HEK293 (cell line): ENCODE measurements around the gene GOLGA3.
A peak's percentile ranks its signal among the peaks of the same experiment; 100 is the strongest.

Experiments used
- CTCF ChIA-PET: fragments of 350-600 bp; formaldehyde crosslinking; extraction: SDS; loops from one replicate; lab custom pipeline; 2021; ENCODE audit warnings: antibody characterized with exemption; lab: Yijun Ruan, JAX
- POLR2A ChIA-PET: fragments of 300-600 bp; formaldehyde crosslinking; extraction: SDS; loops from one replicate; lab custom pipeline; 2020; ENCODE audit warnings: antibody characterized with exemption, inconsistent platforms; lab: Yijun Ruan, JAX
- H3K27ac ChIP-seq: fragments of 200-500 bp; sonication (Bioruptor generic); 2 replicates; pipeline ENCODE4 v1.5.1; 2014; ENCODE audit warnings: low read depth, low read length, control low read depth, inconsistent platforms; ENCODE audit errors: extremely low read depth
- H3K36me3 ChIP-seq, 2 experiments: fragments of 200-500 bp in 1 of 2; sonication (Bioruptor generic) in 1 of 2; 1 replicate in 1 of 2; 2 replicates in 1 of 2; pipeline ENCODE4 v1.5.1; 2014 to 2017; ENCODE audit warnings: inconsistent platforms in 2 of 2, low read length in 2 of 2; ENCODE audit not compliant: control insufficient read depth in 2 of 2, insufficient read depth in 1 of 2
- H3K4me1 ChIP-seq: fragments of 200-500 bp; sonication (Bioruptor generic); 2 replicates; pipeline ENCODE4 v1.5.1; 2014; ENCODE audit warnings: mild to moderate bottlenecking, low read length, inconsistent platforms; ENCODE audit not compliant: control insufficient read depth, insufficient read depth
- H3K4me3 ChIP-seq: 2 replicates; pipeline ENCODE4 v1.5.1; 2011; ENCODE audit warnings: low read depth, mild to moderate bottlenecking, control low read depth, low read length, moderate library complexity
- H3K9me3 ChIP-seq: fragments of 200-500 bp; sonication (Bioruptor generic); 2 replicates; pipeline ENCODE4 v1.5.1; 2014; ENCODE audit warnings: low read depth, low read length, inconsistent platforms; ENCODE audit not compliant: control insufficient read depth, insufficient read depth
- AEBP2 ChIP-seq: fragments of 450-650 bp; formaldehyde crosslinking; IDR thresholded peaks from 2 replicates; pipeline ENCODE4 v1.5.1; 2016; ENCODE audit warnings: missing biosample characterization, missing genetic modification characterization, borderline replicate concordance
- BCL11B ChIP-seq: fragments of 450-650 bp; formaldehyde crosslinking; IDR thresholded peaks from 2 replicates; pipeline ENCODE4 v1.5.1; 2016; ENCODE audit warnings: low read depth, missing biosample characterization, missing genetic modification characterization
- EGR2 ChIP-seq: fragments of 450-650 bp; formaldehyde crosslinking; IDR thresholded peaks from 2 replicates; pipeline ENCODE4 v1.5.1; 2016; ENCODE audit warnings: low read depth, missing biosample characterization, missing genetic modification characterization
- GLI4 ChIP-seq: fragments of 450-650 bp; formaldehyde crosslinking; IDR thresholded peaks from 2 replicates; pipeline ENCODE4 v1.5.1; 2016; ENCODE audit warnings: missing biosample characterization, missing genetic modification characterization
- GLIS1 ChIP-seq: fragments of 450-650 bp; formaldehyde crosslinking; IDR thresholded peaks from 2 replicates; pipeline ENCODE4 v1.5.1; 2016; ENCODE audit warnings: missing biosample characterization, missing genetic modification characterization
- KLF8 ChIP-seq: fragments of 450-650 bp; formaldehyde crosslinking; IDR thresholded peaks from 2 replicates; pipeline ENCODE4 v1.5.1; 2016; ENCODE audit warnings: missing biosample characterization, missing genetic modification characterization
- PRDM1 ChIP-seq: fragments of 450-650 bp; formaldehyde crosslinking; IDR thresholded peaks from 2 replicates; pipeline ENCODE4; 2016; ENCODE audit warnings: missing biosample characterization, missing genetic modification characterization
- PRDM10 ChIP-seq: fragments of 450-650 bp; formaldehyde crosslinking; IDR thresholded peaks from 2 replicates; pipeline ENCODE4 v1.5.1; 2016; ENCODE audit warnings: missing biosample characterization, missing genetic modification characterization
- SCRT1 ChIP-seq: fragments of 450-650 bp; formaldehyde crosslinking; IDR thresholded peaks from 2 replicates; pipeline ENCODE4 v1.5.1; 2016; ENCODE audit warnings: missing biosample characterization, missing genetic modification characterization, borderline replicate concordance
- SP2 ChIP-seq: fragments of 450-650 bp; formaldehyde crosslinking; IDR thresholded peaks from 2 replicates; pipeline ENCODE4 v1.5.1; 2016; ENCODE audit warnings: missing biosample characterization, missing genetic modification characterization
- ZBTB26 ChIP-seq: fragments of 450-650 bp; formaldehyde crosslinking; optimal IDR thresholded peaks from 2 replicates; pipeline ENCODE3; 2016; ENCODE audit warnings: missing biosample characterization, mild to moderate bottlenecking, missing genetic modification characterization
- ZFP41 ChIP-seq: fragments of 450-650 bp; formaldehyde crosslinking; IDR thresholded peaks from 2 replicates; pipeline ENCODE4 v1.5.1; 2016; ENCODE audit warnings: missing biosample characterization, missing genetic modification characterization, borderline replicate concordance
- ZIC2 ChIP-seq: fragments of 450-650 bp; formaldehyde crosslinking; IDR thresholded peaks from 2 replicates; pipeline ENCODE4 v1.5.1; 2016; ENCODE audit warnings: missing biosample characterization, missing genetic modification characterization
- ZNF146 ChIP-seq: fragments of 450-650 bp; formaldehyde crosslinking; IDR thresholded peaks from 2 replicates; pipeline ENCODE4 v1.5.1; 2016; ENCODE audit warnings: missing biosample characterization, missing genetic modification characterization
- ZNF169 ChIP-seq: fragments of 450-650 bp; formaldehyde crosslinking; IDR thresholded peaks from 2 replicates; pipeline ENCODE4 v1.5.1; 2016; ENCODE audit warnings: missing biosample characterization, missing genetic modification characterization
- ZNF23 ChIP-seq: fragments of 450-650 bp; formaldehyde crosslinking; IDR thresholded peaks from 2 replicates; pipeline ENCODE4 v1.5.1; 2016; ENCODE audit warnings: missing biosample characterization, missing genetic modification characterization, borderline replicate concordance
- ZNF248 ChIP-seq: fragments of 450-650 bp; formaldehyde crosslinking; IDR thresholded peaks from 2 replicates; pipeline ENCODE4 v1.5.1; 2017; ENCODE audit warnings: missing biosample characterization, missing genetic modification characterization
- ZNF292 ChIP-seq: fragments of 450-650 bp; formaldehyde crosslinking; IDR thresholded peaks from 2 replicates; pipeline ENCODE4 v1.5.1; 2016; ENCODE audit warnings: low read depth, missing biosample characterization, missing genetic modification characterization, borderline replicate concordance
- ZNF350 ChIP-seq: fragments of 450-650 bp; formaldehyde crosslinking; IDR thresholded peaks from 2 replicates; pipeline ENCODE4 v1.5.0; 2017; ENCODE audit warnings: missing biosample characterization, mild to moderate bottlenecking, missing genetic modification characterization
- ZNF433 ChIP-seq: fragments of 450-650 bp; formaldehyde crosslinking; IDR thresholded peaks from 2 replicates; pipeline ENCODE4 v1.5.1; 2016; ENCODE audit warnings: missing biosample characterization, missing genetic modification characterization, low read depth
- ZNF488 ChIP-seq: fragments of 450-650 bp; formaldehyde crosslinking; IDR thresholded peaks from 2 replicates; pipeline ENCODE4 v1.5.1; 2016; ENCODE audit warnings: missing biosample characterization, missing genetic modification characterization
- ZNF514 ChIP-seq: fragments of 450-650 bp; formaldehyde crosslinking; IDR thresholded peaks from 2 replicates; pipeline ENCODE4 v1.5.1; 2016; ENCODE audit warnings: missing biosample characterization, missing genetic modification characterization
- ZNF548 ChIP-seq: fragments of 450-650 bp; formaldehyde crosslinking; IDR thresholded peaks from 2 replicates; pipeline ENCODE4 v1.5.1; 2016; ENCODE audit warnings: missing biosample characterization, missing genetic modification characterization
- ZNF555 ChIP-seq: fragments of 450-650 bp; formaldehyde crosslinking; conservative IDR thresholded peaks from 2 replicates; pipeline ENCODE4 v1.5.1; 2017; ENCODE audit warnings: missing biosample characterization, mild to moderate bottlenecking, missing genetic modification characterization, inconsistent platforms
- ZNF600 ChIP-seq: fragments of 450-650 bp; formaldehyde crosslinking; IDR thresholded peaks from 2 replicates; pipeline ENCODE4 v1.5.1; 2016; ENCODE audit warnings: missing biosample characterization, missing genetic modification characterization
- ZNF664 ChIP-seq: fragments of 450-650 bp; formaldehyde crosslinking; IDR thresholded peaks from 2 replicates; pipeline ENCODE4 v1.5.1; 2016; ENCODE audit warnings: missing biosample characterization, missing genetic modification characterization
- ZNF707 ChIP-seq: fragments of 450-650 bp; formaldehyde crosslinking; IDR thresholded peaks from 2 replicates; pipeline ENCODE4 v1.5.1; 2016; ENCODE audit warnings: missing biosample characterization, missing genetic modification characterization
- ZNF768 ChIP-seq: fragments of 450-650 bp; formaldehyde crosslinking; IDR thresholded peaks from 2 replicates; pipeline ENCODE4 v1.5.1; 2018; ENCODE audit warnings: missing biosample characterization, mild to moderate bottlenecking, missing genetic modification characterization
- ZNF837 ChIP-seq: fragments of 450-650 bp; formaldehyde crosslinking; IDR thresholded peaks from 2 replicates; pipeline ENCODE4 v1.5.1; 2016; ENCODE audit warnings: missing biosample characterization, missing genetic modification characterization

Gene GOLGA3

GRCh38 chr12:132761032-132761920, 67.4 kb downstream of the GOLGA3 start, which contains the start of gene ANKLE2:
Gene ANKLE2 (minus strand): TSS chr12:132761832. CDS start chr12:132761798, 34 bp downstream.
- H3K4me1 ChIP-seq, result peaks cover 4% of the 10 kb centered on the region
- ChIA-PET CTCF (no interaction called here), POLR2A (no interaction called here)
- H3K27ac ChIP-seq, result peak within 1 kb of the TSS; percentile 99
- no peaks in the 10 kb centered on the region for H3K9me3 ChIP-seq
- peaks cover 4 to 34% of the 10 kb centered on the region in 2 experiments; a peak in 2 of 3 replicates for H3K36me3 ChIP-seq
- peak within 1 kb of the TSS; percentile 65 for H3K4me3 ChIP-seq
- 0 out of 2 replicates have a peak, but pooled peaks have one; percentile 6 for TF ChIP-seq EGR2 (tag by site-specific recombination)
- no peak for TF ChIP-seq GLIS1 (tag by site-specific recombination)
- TF ChIP-seq ZNF707, result no peak
- peak; percentile 79 for TF ChIP-seq PRDM10
- no peak for TF ChIP-seq ZNF768
- peak; percentile 74 for TF ChIP-seq KLF8 (tag by site-specific recombination)
- no peak for TF ChIP-seq ZNF146 (tag by site-specific recombination)
- TF ChIP-seq BCL11B (tag by site-specific recombination), result no peak
- TF ChIP-seq ZIC2, result no peak
- no peak for TF ChIP-seq ZFP41 (tag by site-specific recombination)
- no peak for TF ChIP-seq SCRT1 (tag by site-specific recombination)
- TF ChIP-seq ZNF555 (tag by site-specific recombination), result no peak
- TF ChIP-seq PRDM1 (tag by site-specific recombination), result no peak
- no peak for TF ChIP-seq ZNF23 (tag by site-specific recombination)
- TF ChIP-seq ZNF488 (tag by site-specific recombination), result no peak
- no peak for TF ChIP-seq ZNF664 (tag by site-specific recombination)
- no peak for TF ChIP-seq ZNF169 (tag by site-specific recombination)
- no peak for TF ChIP-seq ZNF248 (tag by site-specific recombination)
- TF ChIP-seq AEBP2 (tag by site-specific recombination), result no peak
- TF ChIP-seq GLI4 (tag by site-specific recombination), result no peak
- TF ChIP-seq ZNF837, result no peak
- peak; percentile 54 for TF ChIP-seq ZBTB26
- TF ChIP-seq ZNF350 (tag by site-specific recombination), result no peak
- no peak for TF ChIP-seq ZNF514 (tag by site-specific recombination)
- no peak for TF ChIP-seq ZNF292 (tag by site-specific recombination)
- no peak for TF ChIP-seq ZNF548 (tag by site-specific recombination)
- TF ChIP-seq SP2 (tag by site-specific recombination), result peak; percentile 42; the same call in 1 of the 2 replicates
- peak; percentile 52; the same call in 1 of the 2 replicates for TF ChIP-seq ZNF600 (tag by site-specific recombination)
- no peak for TF ChIP-seq ZNF433
